PC-3 (cell line): ENCODE results near the gene NACC2. TPM values are rescaled to one million over a fixed set of nuclear protein-coding genes. Genes with fewer than 3 reads are reported as not detected.

ENCODE experiments used
- ATAC-seq: fragments of 200-7000 bp; cut with Tn5 transposase; 2 replicates; pipeline ENCODE4 v1.9.1; 2020; ENCODE audit warnings: mild to moderate bottlenecking, moderate library complexity
- BruUV-seq: library from RNA; stranded (reverse); fragments of 400-500 nt; replicated peaks from 2 replicates; lab custom pipeline; 2021; lab: Mats Ljungman, UMichigan
- CTCF ChIA-PET: fragments of 300-600 bp; sonication (Branson Sonifier 250); formaldehyde crosslinking; loops from one replicate; lab custom pipeline; 2022; ENCODE audit warnings: antibody characterized with exemption; lab: Charles Lee
- POLR2A ChIA-PET: fragments of 300-600 bp; sonication (Branson Sonifier 250); formaldehyde crosslinking; loops from one replicate; lab custom pipeline; 2022; ENCODE audit warnings: antibody characterized with exemption; ENCODE audit not compliant: unreplicated experiment; lab: Charles Lee
- DNase-seq: peaks from one replicate; pipeline ENCODE4 v3.0.0-alpha.2; 2015
- H2AFZ ChIP-seq: fragments of 300-600 bp; sonication (generic); 2 replicates; pipeline ENCODE4 v1.6.0; 2016; ENCODE audit warnings: antibody characterized with exemption, low read length
- H3F3A ChIP-seq: fragments of 300-600 bp; sonication (generic); one replicate; pipeline ENCODE4 v1.6.0; 2017; ENCODE audit warnings: antibody characterized with exemption, low read length, control low read depth, mild to moderate bottlenecking; ENCODE audit not compliant: unreplicated experiment
- H3K27ac ChIP-seq: fragments of 300-600 bp; sonication (generic); 2 replicates; pipeline ENCODE4 v1.5.1; 2016; ENCODE audit warnings: mild to moderate bottlenecking, low read length
- H3K27me3 ChIP-seq: fragments of 300-600 bp; sonication (generic); 2 replicates; pipeline ENCODE4 v1.6.1; 2016; ENCODE audit warnings: low read length, mixed read lengths
- H3K36me3 ChIP-seq: fragments of 300-600 bp; sonication (generic); 2 replicates; pipeline ENCODE4 v1.6.1; 2016; ENCODE audit warnings: low read depth, mixed run types, low read length, mixed read lengths
- H3K4me1 ChIP-seq: fragments of 300-600 bp; sonication (generic); 2 replicates; pipeline ENCODE4 v1.5.1; 2016; ENCODE audit warnings: low read length; ENCODE audit not compliant: insufficient read depth
- H3K4me2 ChIP-seq: fragments of 300-600 bp; sonication (generic); 2 replicates; pipeline ENCODE4 v1.6.0; 2016; ENCODE audit warnings: low read length
- H3K4me3 ChIP-seq: fragments of 300-600 bp; sonication (generic); 2 replicates; pipeline ENCODE4 v1.5.1; 2016; ENCODE audit warnings: mild to moderate bottlenecking, low read length, mixed read lengths
- H3K79me2 ChIP-seq: fragments of 300-600 bp; sonication (generic); 2 replicates; pipeline ENCODE4 v1.6.1; 2017; ENCODE audit warnings: low read length, mixed read lengths
- H3K9ac ChIP-seq: fragments of 300-600 bp; sonication (generic); 2 replicates; pipeline ENCODE4 v1.6.0; 2016; ENCODE audit warnings: mild to moderate bottlenecking, low read length
- H3K9me2 ChIP-seq: fragments of 300-600 bp; sonication (generic); replicated peaks from 2 replicates; pipeline ENCODE4 v1.6.1; 2016; ENCODE audit warnings: mixed run types, low read length, mixed read lengths
- H3K9me3 ChIP-seq: fragments of 300-600 bp; sonication (generic); 2 replicates; pipeline ENCODE4 v1.6.1; 2016; ENCODE audit warnings: low read length, mixed read lengths
- H4K20me1 ChIP-seq: fragments of 300-600 bp; sonication (generic); 2 replicates; pipeline ENCODE4 v1.6.1; 2016; ENCODE audit warnings: low read length, mixed read lengths
- CTCF ChIP-seq: fragments of 300-600 bp; sonication (generic); conservative IDR thresholded peaks from 2 replicates; pipeline ENCODE4 v1.5.1; 2017; ENCODE audit warnings: antibody characterized with exemption, low read depth, mild to moderate bottlenecking, low read length
- EZH2 ChIP-seq: fragments of 300-600 bp; sonication (generic); IDR thresholded peaks from one replicate; pipeline ENCODE4 v1.6.1; 2017; ENCODE audit warnings: antibody characterized with exemption, mild to moderate bottlenecking, low read length; ENCODE audit not compliant: unreplicated experiment
- EZH2phosphoT487 ChIP-seq: fragments of 300-600 bp; sonication (generic); IDR thresholded peaks from 2 replicates; pipeline ENCODE4 v1.6.1; 2018; ENCODE audit warnings: mild to moderate bottlenecking, antibody characterized with exemption, low read length, borderline replicate concordance
- intact Hi-C: fragments of 100-400 bp; cut with micrococcal nuclease; formaldehyde crosslinking; loops from 2 replicates; pipeline ENCODE4 v1.9.0; 2023
- total RNA-seq: library from RNA; depleted of rRNA; stranded (reverse); fragments of >200 nt; gene quantifications from 2 replicates; pipeline ENCODE4 v1.2.3, GENCODE V29; 2014

The NACC2 gene
- total RNA-seq, 1 experiment from 2014 or later, result 12.3 TPM

GRCh38 chr9:136031741-136032730 is 63.1 kb downstream of the NACC2 start:
- H3K9me3 ChIP-seq, result no peaks in the 10 kb centered on the region
- intact Hi-C loops, result no loop called here
- POLR2A ChIA-PET, result no interaction called here
- no peaks in the 10 kb centered on the region for H3K27me3 ChIP-seq
- H3K4me1 ChIP-seq, result no peaks in the 10 kb centered on the region
- BruUV-seq, result no TSS peak
- no peaks in the 10 kb centered on the region for H3K9me2 ChIP-seq
- CTCF ChIA-PET, result no interaction called here
- no peaks in the 10 kb centered on the region for H3F3A ChIP-seq
- DNase-seq (no peak), ATAC-seq (no peak)
- no peak overlapping the region for H3K27ac ChIP-seq
- no peak overlapping the region for H3K9ac ChIP-seq
- H3K36me3 ChIP-seq, result peaks cover 4% of the 10 kb centered on the region; the same call in 1 of the 2 replicates
- TF ChIP-seq EZH2, result no peak
- TF ChIP-seq EZH2phosphoT487, result no peak
- TF ChIP-seq CTCF, result no peak
- no peak overlapping the region for H3K4me2 ChIP-seq
- no peaks in the 10 kb centered on the region for H3K79me2 ChIP-seq
- 0 out of 2 replicates have a peak, but pooled peaks cover 5% of the 10 kb centered on the region for H4K20me1 ChIP-seq
- no peak overlapping the region for H2AFZ ChIP-seq
- H3K4me3 ChIP-seq, result no peak overlapping the region

GRCh38 chr9:136031094-136031493 is 64.0 kb downstream of the NACC2 start:
- Histone ChIP-seq H3K4me3 (no peak overlapping the region), H4K20me1 (0 out of 2 replicates have a peak, but pooled peaks cover 2% of the 10 kb centered on the region), H3K9me2 (no peaks in the 10 kb centered on the region), H3K9me3 (no peaks in the 10 kb centered on the region), H3K36me3 (peaks cover 4% of the 10 kb centered on the region; the same call in 1 of the 2 replicates), H3K27me3 (no peaks in the 10 kb centered on the region), H3K4me1 (no peaks in the 10 kb centered on the region), H3K79me2 (no peaks in the 10 kb centered on the region), H3K9ac (no peak overlapping the region), H2AFZ (no peak overlapping the region), H3K4me2 (no peak overlapping the region), H3K27ac (no peak overlapping the region), H3F3A (no peaks in the 10 kb centered on the region)
- DNase-seq (no peak), ATAC-seq (no peak)
- ChIA-PET CTCF (no interaction called here), POLR2A (no interaction called here)
- no TSS peak for BruUV-seq
- intact Hi-C loops, result no loop called here
- TF ChIP-seq CTCF (no peak), EZH2phosphoT487 (no peak), EZH2 (no peak)

DNA sequence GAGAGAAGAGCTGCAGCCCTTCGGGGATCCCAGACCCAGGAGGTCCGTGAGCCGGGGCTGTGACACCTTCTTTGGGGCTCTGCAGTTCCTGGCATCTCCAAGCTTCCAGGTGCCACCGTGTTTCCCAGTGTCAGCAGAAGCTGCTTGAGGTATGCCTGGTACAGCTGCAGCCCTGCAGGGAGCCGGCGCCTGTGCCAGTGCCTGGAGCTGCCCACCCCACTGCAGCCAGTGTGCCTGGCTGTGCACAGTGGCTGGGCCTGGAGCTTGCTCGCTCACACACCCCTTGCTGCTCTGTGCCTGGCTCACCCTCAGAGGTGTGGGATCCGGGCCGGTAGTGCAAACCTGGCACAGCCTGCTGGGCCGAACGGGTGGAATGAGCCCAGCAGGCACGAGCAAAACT is 65.5 kb downstream of the NACC2 start:
- Histone ChIP-seq H3K9ac (no peak overlapping the region), H3K9me2 (no peaks in the 10 kb centered on the region), H3K79me2 (no peaks in the 10 kb centered on the region), H3K4me1 (no peaks in the 10 kb centered on the region), H3K9me3 (no peaks in the 10 kb centered on the region), H4K20me1 (no peaks in the 10 kb centered on the region), H2AFZ (no peak overlapping the region), H3F3A (no peaks in the 10 kb centered on the region), H3K27me3 (no peaks in the 10 kb centered on the region), H3K4me3 (no peak overlapping the region), H3K36me3 (peaks cover 4% of the 10 kb centered on the region; the same call in 1 of the 2 replicates), H3K4me2 (no peak overlapping the region), H3K27ac (no peak overlapping the region)
- TF ChIP-seq EZH2, result no peak
- no peak for TF ChIP-seq EZH2phosphoT487
- POLR2A ChIA-PET, result no interaction called here
- no TSS peak for BruUV-seq
- ATAC-seq, result no peak
- CTCF ChIA-PET, result no interaction called here
- no peak for DNase-seq
- intact Hi-C loops, result no loop called here
